Measurements from ENCODE around the gene CHCT1.
"Not testable (repeated sequence)": the region's sequence is repeated elsewhere in the genome, so short reads cannot be mapped to it uniquely, and the experiment has no call there.

DNA sequence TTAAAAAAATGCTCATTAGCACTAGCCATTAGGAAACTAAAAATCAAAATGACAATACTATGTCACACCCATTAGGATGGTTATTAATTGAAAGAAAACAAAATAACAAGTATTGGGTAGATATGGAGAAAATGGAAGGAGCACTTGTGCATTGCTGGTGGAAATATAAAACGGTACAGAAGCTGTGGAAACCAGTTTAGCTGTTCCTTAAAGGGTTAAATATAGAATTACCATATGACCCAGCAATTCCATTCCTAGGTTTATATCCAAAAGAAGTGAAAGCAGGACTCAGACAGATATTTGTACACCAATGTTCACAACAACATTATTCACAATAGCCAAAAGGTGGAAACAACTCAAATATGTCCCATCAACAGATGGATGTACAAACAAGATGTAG lies 44.1 kb upstream of the CHCT1 start:
- not testable (repeated sequence) for TF ChIP-seq POLR2AphosphoS5, POLR2A (IDR thresholded peaks at IDR 0.05; ENCODE audit: low read depth, low read length)
